H1 (cell line): ENCODE data around the gene TBCD. TPM values are rescaled to one million over a fixed set of nuclear protein-coding genes. Genes with fewer than 3 reads are reported as not detected.

Source experiments
- CTCF ChIA-PET: fragments of 300-600 bp; sonication (Branson Sonifier 250); formaldehyde crosslinking; loops from one replicate; lab custom pipeline; 2021; ENCODE audit not compliant: partially characterized antibody; lab: Charles Lee
- POLR2A ChIA-PET: fragments of 300-600 bp; sonication (Branson Sonifier 250); formaldehyde crosslinking; loops from one replicate; lab custom pipeline; 2021; ENCODE audit warnings: inconsistent platforms; ENCODE audit not compliant: partially characterized antibody; lab: Charles Lee
- DNase-seq, 2 experiments: peaks; one replicate each; pipeline versions ENCODE4 v3.0.0 to v3.0.0-alpha.2; 2010 to 2022; ENCODE audit warnings: low spot score in 2 of 2, low read depth in 1 of 2, mixed read lengths in 1 of 2
- FAIRE-seq: peaks from 2 replicates; lab custom pipeline; 2011; peaks lifted over from hg19 to GRCh38; lab: Jason Lieb, UNC
- H2AFZ ChIP-seq: 2 replicates; pipeline ENCODE4 v1.8.1; 2012; ENCODE audit warnings: low read length, inconsistent platforms
- H2AK5ac ChIP-seq: 2 replicates; pipeline ENCODE4 v1.6.1; 2013; ENCODE audit warnings: low read depth, low read length
- H2BK120ac ChIP-seq: replicated peaks from 2 replicates; pipeline ENCODE3; 2013; ENCODE audit warnings: low read depth, low read length, inconsistent platforms
- H2BK12ac ChIP-seq: 2 replicates; pipeline ENCODE4 v1.6.1; 2013; ENCODE audit warnings: low read depth, low read length
- H2BK15ac ChIP-seq: 2 replicates; pipeline ENCODE4 v1.6.1; 2013; ENCODE audit warnings: low read length
- H2BK20ac ChIP-seq: 2 replicates; pipeline ENCODE4 v1.6.1; 2013; ENCODE audit warnings: low read length
- H2BK5ac ChIP-seq: 2 replicates; pipeline ENCODE4 v1.6.1; 2013; ENCODE audit warnings: low read depth, low read length
- H3K14ac ChIP-seq: 2 replicates; pipeline ENCODE4 v1.6.1; 2013; ENCODE audit warnings: inconsistent platforms; ENCODE audit not compliant: insufficient read length
- H3K18ac ChIP-seq: 2 replicates; pipeline ENCODE4 v1.6.1; 2013; ENCODE audit warnings: low read length; ENCODE audit errors: extremely low read depth
- H3K23ac ChIP-seq: 2 replicates; pipeline ENCODE4 v1.6.1; 2013; ENCODE audit warnings: inconsistent platforms; ENCODE audit not compliant: insufficient read length
- H3K23me2 ChIP-seq: 2 replicates; pipeline ENCODE4 v1.6.1; 2013; ENCODE audit warnings: low read depth, low read length
- H3K27ac ChIP-seq: 2 replicates; pipeline ENCODE4 v1.6.1; 2011; ENCODE audit warnings: low read depth, low read length, inconsistent platforms
- H3K27me3 ChIP-seq, 4 experiments: replicated peaks in 1 of 4; 1 replicate in 1 of 4; 2 replicates in 3 of 4; pipeline versions ENCODE4 v1.6.1 to v1.8.1; 2011 to 2013; ENCODE audit warnings: low read length in 3 of 4, mild to moderate bottlenecking in 3 of 4, inconsistent platforms in 2 of 4, mixed read lengths in 2 of 4, moderate library complexity in 1 of 4; ENCODE audit not compliant: control insufficient read depth in 3 of 4, insufficient read depth in 3 of 4; ENCODE audit errors: extremely low read depth in 1 of 4
- H3K36me3 ChIP-seq, 4 experiments: 2 replicates each; pipeline versions ENCODE4 v1.6.1 to v1.8.1; 2011 to 2013; ENCODE audit warnings: mild to moderate bottlenecking in 4 of 4, low read length in 3 of 4, moderate library complexity in 2 of 4, control low read depth in 1 of 4, inconsistent platforms in 1 of 4; ENCODE audit not compliant: insufficient read depth in 4 of 4, control insufficient read depth in 2 of 4
- H3K4ac ChIP-seq: replicated peaks from 2 replicates; pipeline ENCODE3; 2013; ENCODE audit warnings: low read length, low read depth, mixed read lengths, inconsistent platforms; ENCODE audit not compliant: insufficient read length
- H3K4me1 ChIP-seq, 4 experiments: replicated peaks in 1 of 4; 1 replicate in 1 of 4; 2 replicates in 3 of 4; pipeline versions ENCODE4 v1.6.1 to v1.8.1; 2011 to 2013; ENCODE audit warnings: low read length in 3 of 4, inconsistent platforms in 2 of 4, mixed read lengths in 1 of 4; ENCODE audit not compliant: insufficient read depth in 4 of 4, control insufficient read depth in 3 of 4
- H3K4me2 ChIP-seq, 2 experiments: 2 replicates each; pipeline versions ENCODE4 v1.6.1 to v1.8.1; 2011 to 2013; ENCODE audit warnings: low read depth in 2 of 2, low read length in 2 of 2, control low read depth in 1 of 2, inconsistent platforms in 1 of 2, mild to moderate bottlenecking in 1 of 2; ENCODE audit not compliant: insufficient read depth in 1 of 2
- H3K4me3 ChIP-seq, 4 experiments: fragments of 200-600, 300-600 bp in 1 of 4; sonication (generic), shearing (Covaris generic), sonication (Bioruptor Twin) in 1 of 4; 2 replicates each; pipeline versions ENCODE4 v1.5.1 to v1.8.1; 2011 to 2016; ENCODE audit warnings: low read length in 4 of 4, low read depth in 3 of 4, control low read depth in 2 of 4, inconsistent platforms in 2 of 4, mild to moderate bottlenecking in 2 of 4, mixed read lengths in 1 of 4, moderate library complexity in 1 of 4; ENCODE audit not compliant: insufficient read depth in 2 of 4; ENCODE audit errors: extremely low read depth in 1 of 4
- H3K56ac ChIP-seq: replicated peaks from 2 replicates; pipeline ENCODE3; 2013; ENCODE audit warnings: low read depth, mild to moderate bottlenecking, mixed read lengths, low read length, inconsistent platforms; ENCODE audit not compliant: insufficient read length
- H3K79me1 ChIP-seq: 2 replicates; pipeline ENCODE4 v1.6.1; 2013; ENCODE audit warnings: low read depth, low read length, control low read depth
- H3K79me2 ChIP-seq, 2 experiments: 2 replicates each; pipeline versions ENCODE4 v1.6.1 to v1.8.1; 2012 to 2013; ENCODE audit warnings: low read length in 2 of 2, mild to moderate bottlenecking in 2 of 2, inconsistent platforms in 1 of 2; ENCODE audit not compliant: insufficient read depth in 2 of 2, control insufficient read depth in 1 of 2
- H3K9ac ChIP-seq, 4 experiments: replicated peaks in 1 of 4; 1 replicate in 1 of 4; 2 replicates in 3 of 4; pipeline versions ENCODE4 v1.6.1 to v1.8.1; 2011 to 2013; ENCODE audit warnings: low read depth in 3 of 4, low read length in 3 of 4, control low read depth in 2 of 4, mild to moderate bottlenecking in 2 of 4, moderate library complexity in 2 of 4, inconsistent platforms in 1 of 4; ENCODE audit errors: extremely low read depth in 1 of 4
- H3K9me3 ChIP-seq, 2 experiments: 2 replicates each; pipeline versions ENCODE4 v1.6.1 to v1.8.1; 2012 to 2013; ENCODE audit warnings: mild to moderate bottlenecking in 2 of 2, moderate library complexity in 2 of 2, control low read depth in 1 of 2, inconsistent platforms in 1 of 2, low read depth in 1 of 2, low read length in 1 of 2, mixed read lengths in 1 of 2; ENCODE audit not compliant: insufficient read depth in 2 of 2
- H4K20me1 ChIP-seq, 2 experiments: replicated peaks in 1 of 2; 2 replicates each; pipeline versions ENCODE3 to v1.8.1; 2011 to 2013; ENCODE audit warnings: inconsistent platforms in 2 of 2, low read length in 2 of 2, mild to moderate bottlenecking in 1 of 2; ENCODE audit not compliant: insufficient read depth in 2 of 2, control insufficient read depth in 1 of 2
- H4K5ac ChIP-seq: 2 replicates; pipeline ENCODE4 v1.6.1; 2013; ENCODE audit warnings: low read length, low read depth, mixed read lengths, inconsistent platforms; ENCODE audit not compliant: insufficient read length
- H4K8ac ChIP-seq: 2 replicates; pipeline ENCODE4 v1.8.0; 2013; ENCODE audit warnings: mild to moderate bottlenecking, moderate library complexity, low read length, inconsistent platforms; ENCODE audit not compliant: insufficient read depth; ENCODE audit errors: extremely low read depth
- H4K91ac ChIP-seq: replicated peaks from 2 replicates; pipeline ENCODE3; 2013; ENCODE audit warnings: low read length, mixed read lengths, inconsistent platforms; ENCODE audit not compliant: insufficient read length
- CHD2 ChIP-seq: IDR thresholded peaks from 2 replicates; pipeline ENCODE4 v1.6.1; 2012; ENCODE audit warnings: low read length, improper control_type of control experiment
- CTBP2 ChIP-seq: IDR thresholded peaks from 2 replicates; pipeline ENCODE4 v1.7.0; 2011; ENCODE audit warnings: borderline replicate concordance, mild to moderate bottlenecking, moderate library complexity, mixed read lengths, low read length; ENCODE audit not compliant: insufficient read depth, insufficient read length
- EP300 ChIP-seq, 2 experiments: IDR thresholded peaks; 1 replicate in 1 of 2; 2 replicates in 1 of 2; pipeline ENCODE4 v1.6.1; 2011 to 2012; ENCODE audit warnings: low read depth in 2 of 2, low read length in 2 of 2, mild to moderate bottlenecking in 2 of 2, borderline replicate concordance in 1 of 2, inconsistent platforms in 1 of 2, moderate library complexity in 1 of 2
- KDM4A ChIP-seq: IDR thresholded peaks from one replicate; pipeline ENCODE4 v1.7.1; 2012; ENCODE audit warnings: low read depth, mild to moderate bottlenecking, moderate library complexity, low read length, inconsistent platforms; ENCODE audit not compliant: severe bottlenecking
- KDM5A ChIP-seq: fragments of 200-600 bp; IDR thresholded peaks from 2 replicates; pipeline ENCODE4 v1.7.1; 2012; ENCODE audit warnings: mild to moderate bottlenecking, low read length, inconsistent platforms, mixed read lengths
- WGBS, 2 experiments: shearing (Covaris generic) in 1 of 2; methylation state at CpG; one replicate each; pipeline versions ENCODE4 v1.1.6 to v1.1.7; 2013 to 2015; ENCODE audit warnings: low lambda C conversion rate in 2 of 2, mixed read lengths in 2 of 2, inconsistent platforms in 1 of 2, low coverage in 1 of 2, missing lambda C conversion rate in 1 of 2; ENCODE audit not compliant: insufficient replicate concordance in 2 of 2, insufficient coverage in 1 of 2, insufficient read length in 1 of 2; ENCODE audit errors: extremely low coverage in 1 of 2, missing lambda C conversion rate in 1 of 2; 5-methylcytosine and 5-hydroxymethylcytosine counted together
- polyA plus RNA-seq, 7 experiments: library from polyadenylated mRNA; depleted of rRNA in 3 of 7; stranded (reverse) in 5 of 7; unstranded in 2 of 7; fragments of >200 nt in 5 of 7; fragments of 200-250 nt in 2 of 7; gene quantifications; 1 replicate in 5 of 7; 2 replicates in 1 of 7; 4 replicates in 1 of 7; pipeline versions ENCODE4 v1.2.1 to v1.2.3, GENCODE V29; 2011 to 2013; ENCODE audit warnings: missing spikeins in 2 of 7, mixed read lengths in 2 of 7
- total RNA-seq: library from RNA; stranded (reverse); fragmentation: NEBNext Ultra II Directional; extraction: Animal tissue kit (Norgen Biotek cat#: 25700); gene quantifications from 2 replicates; pipeline ENCODE4 v1.2.1, GENCODE V29; 2021
- TF ChIP-seq, protein P1 (sequence below): IDR thresholded peaks from 2 replicates; pipeline ENCODE4 v1.6.1; 2011; ENCODE audit warnings: low read length, improper control_type of control experiment
- TF ChIP-seq, protein P2 (sequence below), 3 experiments: IDR thresholded peaks; 1 replicate in 2 of 3; 2 replicates in 1 of 3; pipeline versions ENCODE4 v1.5.1 to v1.6.1; 2011; ENCODE audit warnings: low read length in 3 of 3, mild to moderate bottlenecking in 3 of 3, inconsistent platforms in 2 of 3, low read depth in 1 of 3, moderate library complexity in 1 of 3; ENCODE audit not compliant: insufficient read depth in 1 of 3; ENCODE audit errors: control extremely low read depth in 1 of 3

The TBCD gene
- total and polyA plus RNA-seq, 2 of the 8 experiments (the other 6 are each of a cell fraction or from before 2014, with no cell fraction given) = 118 to 162 TPM

DNA sequence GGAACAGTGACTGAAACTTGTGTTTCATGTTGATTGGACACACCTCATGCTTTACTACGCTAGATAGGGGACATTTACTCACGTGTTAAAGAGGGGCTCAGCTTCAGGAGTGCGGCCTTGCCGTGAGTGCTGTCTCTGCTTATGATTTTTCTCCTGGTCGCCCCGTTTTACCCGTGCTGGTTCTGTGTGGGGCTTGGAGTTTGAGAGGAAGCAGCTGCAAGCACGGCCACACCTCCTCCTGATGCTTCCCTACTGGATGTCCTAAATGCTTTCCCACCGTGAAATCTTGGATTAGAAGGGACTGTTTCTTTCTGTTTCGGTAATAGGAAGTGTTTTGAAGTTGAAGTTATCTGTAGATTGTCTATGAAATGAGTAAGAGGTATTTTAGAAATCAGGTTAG, 141.9 kb downstream of the TBCD start:
- DNase-seq (no peak), FAIRE-seq (no peak)
- Histone ChIP-seq H4K8ac (no peak overlapping the region), H3K4me2 (no peak overlapping the region), H3K27ac (no peak overlapping the region), H4K5ac (no peak overlapping the region), H3K23ac (no peak overlapping the region), H3K27me3 (no peaks in the 10 kb centered on the region), H3K4me1 (peaks cover 6 to 10% (median 8%) of the 10 kb centered on the region in 4 experiments; a peak in 6 of 7 replicates), H2BK12ac (no peak overlapping the region), H2BK15ac (no peak overlapping the region), H3K14ac (no peak overlapping the region), H3K36me3 (peaks cover 0 to 7% (median 3%) of the 10 kb centered on the region in 4 experiments; a peak in 4 of 8 replicates), H3K18ac (no peak overlapping the region), H2BK5ac (no peak overlapping the region), H2BK120ac (no peak overlapping the region), H3K79me2 (peaks cover 0 to 2% of the 10 kb centered on the region in 2 experiments; a peak in 1 of 4 replicates), H2AFZ (no peak overlapping the region), H4K20me1 (peaks cover 0 to 4% of the 10 kb centered on the region in 2 experiments), H2AK5ac (no peak overlapping the region), H3K4ac (no peak overlapping the region), H3K9me3 (no peaks in the 10 kb centered on the region; a peak in 1 of 4 replicates), H4K91ac (no peak overlapping the region), H3K56ac (no peak overlapping the region), H2BK20ac (no peak overlapping the region), H3K23me2 (no peaks in the 10 kb centered on the region), H3K4me3 (no peak overlapping the region), H3K79me1 (peaks cover 4% of the 10 kb centered on the region; the same call in 1 of the 2 replicates), H3K9ac (no peak overlapping the region)
- ChIA-PET CTCF (interaction anchor here (1.2 to 1.4 kb wide), 4 partner anchors 16 to 182 kb away, joined by 3 to 5 read pairs (median 3); no protein-coding TSS in a partner anchor), POLR2A (no interaction called here)
- WGBS, 2 experiments = 87% methylated on average over 10 of the region's 10 CpGs; no CpG with 5 or more reads in 1 of the 2 experiments
- TF ChIP-seq, protein P1, sequence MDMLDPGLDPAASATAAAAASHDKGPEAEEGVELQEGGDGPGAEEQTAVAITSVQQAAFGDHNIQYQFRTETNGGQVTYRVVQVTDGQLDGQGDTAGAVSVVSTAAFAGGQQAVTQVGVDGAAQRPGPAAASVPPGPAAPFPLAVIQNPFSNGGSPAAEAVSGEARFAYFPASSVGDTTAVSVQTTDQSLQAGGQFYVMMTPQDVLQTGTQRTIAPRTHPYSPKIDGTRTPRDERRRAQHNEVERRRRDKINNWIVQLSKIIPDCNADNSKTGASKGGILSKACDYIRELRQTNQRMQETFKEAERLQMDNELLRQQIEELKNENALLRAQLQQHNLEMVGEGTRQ = no peak
- no peak for TF ChIP-seq CTBP2
- TF ChIP-seq KDM5A = no peak
- no peak for TF ChIP-seq KDM4A
- TF ChIP-seq CHD2 = no peak
- TF ChIP-seq, protein P2, sequence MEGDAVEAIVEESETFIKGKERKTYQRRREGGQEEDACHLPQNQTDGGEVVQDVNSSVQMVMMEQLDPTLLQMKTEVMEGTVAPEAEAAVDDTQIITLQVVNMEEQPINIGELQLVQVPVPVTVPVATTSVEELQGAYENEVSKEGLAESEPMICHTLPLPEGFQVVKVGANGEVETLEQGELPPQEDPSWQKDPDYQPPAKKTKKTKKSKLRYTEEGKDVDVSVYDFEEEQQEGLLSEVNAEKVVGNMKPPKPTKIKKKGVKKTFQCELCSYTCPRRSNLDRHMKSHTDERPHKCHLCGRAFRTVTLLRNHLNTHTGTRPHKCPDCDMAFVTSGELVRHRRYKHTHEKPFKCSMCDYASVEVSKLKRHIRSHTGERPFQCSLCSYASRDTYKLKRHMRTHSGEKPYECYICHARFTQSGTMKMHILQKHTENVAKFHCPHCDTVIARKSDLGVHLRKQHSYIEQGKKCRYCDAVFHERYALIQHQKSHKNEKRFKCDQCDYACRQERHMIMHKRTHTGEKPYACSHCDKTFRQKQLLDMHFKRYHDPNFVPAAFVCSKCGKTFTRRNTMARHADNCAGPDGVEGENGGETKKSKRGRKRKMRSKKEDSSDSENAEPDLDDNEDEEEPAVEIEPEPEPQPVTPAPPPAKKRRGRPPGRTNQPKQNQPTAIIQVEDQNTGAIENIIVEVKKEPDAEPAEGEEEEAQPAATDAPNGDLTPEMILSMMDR (IDR thresholded peaks at IDR 0.05; ENCODE audit: control extremely low read depth in 1 of 3, insufficient read depth in 1 of 3, low read depth in 1 of 3, low read length in 3 of 3) = no peak
- no peak for TF ChIP-seq EP300 (IDR thresholded peaks at IDR 0.05; ENCODE audit: borderline replicate concordance in 1 of 2, low read depth in 2 of 2, low read length in 2 of 2)
